ENCODE results near the gene MYRIP. TPM values are rescaled to one million over a fixed set of nuclear protein-coding genes. Genes with fewer than 3 reads are reported as not detected.
"Not testable (repeated sequence)": the region's sequence is repeated elsewhere in the genome, so short reads cannot be mapped to it uniquely, and the experiment has no call there.

MYRIP gene
- total and polyA plus RNA-seq, 11 donors: 0.42 to 2.2 (median 0.90) TPM

GRCh38 chr3:40079203-40079846 is 269.9 kb downstream of the MYRIP start:
- WGBS, 4 donors: 63 to 70% (median 68%) methylated on average over 4 of the region's 4 CpGs
- H3K9me3 ChIP-seq: peaks cover 0 to 10% (median 0%) of the 10 kb centered on the region in 12 donors
- H3K4me1 ChIP-seq: no peaks in the 10 kb centered on the region
- DNase-seq (no peak), ATAC-seq (no peak)
- intact Hi-C loops (cut with DNase I): no loop called here
- no peak overlapping the region for H3K27ac ChIP-seq
- H3K4me3 ChIP-seq: no peak overlapping the region
- no peaks in the 10 kb centered on the region for H3K36me3 ChIP-seq
- H3K27me3 ChIP-seq: no peaks in the 10 kb centered on the region
- TF ChIP-seq CTCF (IDR thresholded peaks at IDR 0.05) (no peak), POLR2A (IDR thresholded peaks at IDR 0.05) (no peak)

GRCh38 chr3:40079847-40080240 is 270.4 kb downstream of the MYRIP start:
- Histone ChIP-seq H3K27ac (no peak overlapping the region), H3K9me3 (peaks cover 0 to 10% (median 0%) of the 10 kb centered on the region in 12 donors), H3K4me3 (no peak overlapping the region), H3K27me3 (no peaks in the 10 kb centered on the region), H3K4me1 (no peaks in the 10 kb centered on the region), H3K36me3 (no peaks in the 10 kb centered on the region)
- TF ChIP-seq CTCF (IDR thresholded peaks at IDR 0.05) (no peak), POLR2A (IDR thresholded peaks at IDR 0.05) (no peak)
- intact Hi-C loops (cut with DNase I): no loop called here
- DNase-seq: no peak
- no peak for ATAC-seq

- intact Hi-C loops (cut with DNase I): no loop called here
These were observed 273.7 kb downstream of the MYRIP start for GRCh38 chr3:40083066-40083465.

GRCh38 chr3:40084424-40084823 is 275.0 kb downstream of the MYRIP start:
- WGBS, 4 donors: 92 to 98% (median 97%) methylated on average over 9 to 12 of the region's 12 CpGs
- H3K9me3 ChIP-seq: peaks cover 0 to 10% (median 0%) of the 10 kb centered on the region in 12 donors
- H3K36me3 ChIP-seq; intact Hi-C loops (cut with DNase I); H3K27me3 ChIP-seq; H3K4me3 ChIP-seq; H3K4me1 ChIP-seq; DNase-seq; H3K27ac ChIP-seq; ATAC-seq: not testable (repeated sequence)

More at GRCh38 chr3:40083066-40083465, 273.7 kb downstream of the MYRIP start:
- DNase-seq: no peak
- Histone ChIP-seq H3K4me1 (no peaks in the 10 kb centered on the region), H3K9me3 (peaks cover 0 to 10% (median 0%) of the 10 kb centered on the region in 12 donors), H3K27ac (no peak overlapping the region), H3K36me3 (no peaks in the 10 kb centered on the region), H3K4me3 (no peak overlapping the region), H3K27me3 (no peaks in the 10 kb centered on the region)
- TF ChIP-seq CTCF (IDR thresholded peaks at IDR 0.05) (no peak), POLR2A (IDR thresholded peaks at IDR 0.05) (no peak)
- ATAC-seq: no peak
